Right atrium auricular region (tissue), 2 donors: Measurements from ENCODE around the gene APOBR. TPM values are rescaled to one million over a fixed set of nuclear protein-coding genes. Genes with fewer than 3 reads are reported as not detected.

ENCODE experiments used
- DNase-seq: peaks from one replicate; pipeline ENCODE4 v3.0.0-alpha.2; 2019; ENCODE audit warnings: low spot score
- H3K27ac ChIP-seq, 2 donors: fragments of 200-600 bp; sonication (generic); 1 replicate in 1 of 2; 2 replicates in 1 of 2; pipeline ENCODE4 v1.5.1; 2016 to 2019
- H3K27me3 ChIP-seq, 2 donors: fragments of 200-600 bp; sonication (generic); one replicate each; pipeline versions ENCODE4 v1.5.1 to v1.6.0; 2017 to 2019
- H3K36me3 ChIP-seq: fragments of 200-600 bp; sonication (generic); one replicate; pipeline ENCODE4 v1.5.1; 2016
- H3K4me1 ChIP-seq, 2 donors: fragments of 200-600 bp; sonication (generic); one replicate each; pipeline versions ENCODE4 v1.5.1 to v1.6.0; 2017 to 2019
- H3K4me3 ChIP-seq, 2 donors: fragments of 200-600 bp; sonication (generic); 1 replicate in 1 of 2; 2 replicates in 1 of 2; pipeline ENCODE4 v1.5.1; 2017 to 2019; ENCODE audit warnings: mild to moderate bottlenecking in 1 of 2, moderate library complexity in 1 of 2
- H3K9me3 ChIP-seq, 2 donors: fragments of 200-600 bp; sonication (generic); one replicate each; pipeline ENCODE4 v1.5.1; 2019
- CTCF ChIP-seq, 2 donors: fragments of 200-600 bp; sonication (generic); IDR thresholded peaks; one replicate each; pipeline ENCODE4 v1.5.1; 2019; ENCODE audit warnings: antibody characterized with exemption in 2 of 2
- total RNA-seq, 2 donors: library from RNA; depleted of rRNA; stranded (reverse); fragments of >200 nt; gene quantifications; one replicate each; pipeline ENCODE4 v1.1.0, GENCODE V29; 2016

APOBR gene
- total RNA-seq, 2 donors from 2014 or later: 0.78 to 2.0 TPM

- Histone ChIP-seq H3K4me3 (peak overlapping the region; percentile 50 to 53), H3K36me3 (peaks cover 21% of the 10 kb centered on the region), H3K27me3 (no peaks in the 10 kb centered on the region), H3K9me3 (no peaks in the 10 kb centered on the region), H3K4me1 (peaks cover 0 to 30% of the 10 kb centered on the region in 2 donors), H3K27ac (peak overlapping the region; percentile 91 to 98)
- no peak for DNase-seq
- TF ChIP-seq CTCF (IDR thresholded peaks at IDR 0.05): no peak
Observed at GRCh38 chr16:28537964-28538732, 43.7 kb downstream of the APOBR start.

- no peak for TF ChIP-seq CTCF (IDR thresholded peaks at IDR 0.05)
- peaks cover 0 to 30% of the 10 kb centered on the region in 2 donors for H3K4me1 ChIP-seq
- peaks cover 21% of the 10 kb centered on the region for H3K36me3 ChIP-seq
- no peaks in the 10 kb centered on the region for H3K27me3 ChIP-seq
- DNase-seq: peak; percentile 99
- H3K9me3 ChIP-seq: no peaks in the 10 kb centered on the region
- H3K27ac ChIP-seq: peak within 1 kb of the TSS; percentile 91 to 98
- H3K4me3 ChIP-seq: peak within 1 kb of the TSS; percentile 50 to 53
Observed at GRCh38 chr16:28538733-28539596, 44.5 kb downstream of the APOBR start, which contains the start of gene NUPR1. TSS of gene NUPR1 (minus strand) at chr16:28538974. CDS start at chr16:28538907, 67 bp downstream.

- Histone ChIP-seq H3K9me3 (no peaks in the 10 kb centered on the region), H3K36me3 (peaks cover 16% of the 10 kb centered on the region), H3K27me3 (no peaks in the 10 kb centered on the region), H3K27ac (peak overlapping the region in 1 of 2 donors; percentile 91), H3K4me3 (no peak overlapping the region), H3K4me1 (peaks cover 0 to 30% of the 10 kb centered on the region in 2 donors)
- DNase-seq: no peak
- no peak for TF ChIP-seq CTCF (IDR thresholded peaks at IDR 0.05)
Observed at GRCh38 chr16:28540346-28540745, 45.9 kb downstream of the APOBR start.

- H3K36me3 ChIP-seq: no peaks in the 10 kb centered on the region
- no peak for DNase-seq
- H3K27me3 ChIP-seq: no peaks in the 10 kb centered on the region
- H3K27ac ChIP-seq: no peak overlapping the region
- no peak overlapping the region for H3K4me3 ChIP-seq
- H3K9me3 ChIP-seq: no peaks in the 10 kb centered on the region
- H3K4me1 ChIP-seq: peaks cover 0 to 15% of the 10 kb centered on the region in 2 donors
- TF ChIP-seq CTCF (IDR thresholded peaks at IDR 0.05): no peak
Observed at GRCh38 chr16:28542646-28543045, 48.2 kb downstream of the APOBR start.

GRCh38 chr16:28543072-28543471 is 48.6 kb downstream of the APOBR start:
- no peak for DNase-seq
- H3K36me3 ChIP-seq: no peaks in the 10 kb centered on the region
- no peak overlapping the region for H3K27ac ChIP-seq
- H3K9me3 ChIP-seq: no peaks in the 10 kb centered on the region
- H3K27me3 ChIP-seq: no peaks in the 10 kb centered on the region
- peaks cover 0 to 11% of the 10 kb centered on the region in 2 donors for H3K4me1 ChIP-seq
- H3K4me3 ChIP-seq: no peak overlapping the region
- no peak for TF ChIP-seq CTCF (IDR thresholded peaks at IDR 0.05)
